ENCODE data around the gene SNAP23. TPM values are rescaled to one million over a fixed set of nuclear protein-coding genes. Genes with fewer than 3 reads are reported as not detected.
A peak's percentile ranks its signal among the peaks of the same experiment; 100 is the strongest.

The SNAP23 gene
- total RNA-seq (2022) (92.2 and 97.5 TPM in 2 replicates), Bru-seq, nascent RNA (percentile 77 among the genes with signal in this experiment), BruChase-seq, experiment 1, labeled RNA remaining after a 2-hour chase (percentile 86 among the genes with signal in this experiment), BruChase-seq, experiment 2, labeled RNA remaining after a 6-hour chase (percentile 91 among the genes with signal in this experiment)
- long read RNA-seq, transcript SNAP23-201 (8 exons, 2,687 nt), result major isoform, 164 of 228 reads
- long read RNA-seq, transcript SNAP23-202 (7 exons, 2,480 nt), result minor isoform, 23 of 228 reads
- long read RNA-seq, partial matches to known transcripts, result 6 of 228 reads
- long read RNA-seq, other reads (novel, unspliced or antisense), result 32 of 228 reads

DNA sequence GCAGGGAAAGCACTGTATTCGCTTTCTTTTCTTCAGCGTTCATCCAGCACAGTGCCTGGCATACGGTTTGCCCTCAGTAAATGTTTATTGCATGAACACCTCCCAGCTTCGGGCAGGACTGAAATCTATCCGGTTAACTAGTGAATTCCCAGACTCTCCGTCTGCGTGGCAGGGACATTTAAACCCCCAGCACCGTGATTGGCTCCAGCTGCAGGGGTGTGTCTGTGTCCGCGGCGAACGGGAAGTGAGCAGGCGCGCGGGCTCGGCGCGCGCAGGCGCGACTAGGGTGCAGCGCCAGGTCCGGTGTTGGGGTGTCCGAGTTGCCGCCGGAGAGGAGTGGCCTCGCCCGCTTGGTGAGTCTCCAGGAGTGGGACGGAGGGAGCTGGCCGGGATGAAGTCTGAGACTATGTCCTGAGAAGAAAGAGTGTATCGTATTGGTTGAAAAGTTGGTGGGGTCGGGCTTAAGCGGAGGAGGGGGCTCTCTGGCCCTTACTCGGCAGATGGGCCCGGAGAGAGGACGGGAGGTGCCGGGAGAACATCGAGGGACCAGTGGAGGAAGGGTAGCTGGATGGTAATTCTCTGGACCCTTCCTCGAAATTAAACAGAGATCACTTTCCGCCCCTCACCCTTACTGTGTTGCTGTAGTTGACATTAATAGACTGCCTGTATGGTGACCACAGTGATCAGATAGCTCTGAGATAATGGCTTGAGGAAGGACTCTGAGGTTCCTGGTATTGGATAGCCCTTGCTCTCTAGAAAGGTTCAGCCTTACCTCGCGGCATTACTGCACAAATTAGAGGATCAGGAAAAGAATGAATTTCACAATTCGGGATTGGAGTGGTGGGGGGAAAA is at the start of gene SNAP23:
Gene SNAP23, plus strand, starts transcription at position 274 of the 852 bp plus-strand sequence. CDS start 16,213 bp downstream, outside the sequence.
- DNase-seq, result peak; percentile 92 to 93
- Mint-ChIP-seq H3K27ac (ENCODE audit: unreplicated experiment) (peak within 1 kb of the TSS; percentile 72), H3K27me3 (ENCODE audit: insufficient read depth, unreplicated experiment) (no peaks in the 10 kb centered on the region), H3K4me3 (ENCODE audit: unreplicated experiment) (peak within 1 kb of the TSS; percentile 84), H3K9me3 (ENCODE audit: unreplicated experiment) (no peaks in the 10 kb centered on the region), H3K4me1 (ENCODE audit: low read depth, unreplicated experiment) (peaks cover 42% of the 10 kb centered on the region), H3K36me3 (ENCODE audit: insufficient read depth, unreplicated experiment) (peaks cover 27% of the 10 kb centered on the region)
- Histone ChIP-seq H3K4me1 (peaks cover 42% of the 10 kb centered on the region), H3K4me3 (ENCODE audit: low read depth, low read length) (peak within 1 kb of the TSS; percentile 56), H3K36me3 (ENCODE audit: control insufficient read depth, insufficient read depth, low read length) (no peaks in the 10 kb centered on the region), H3K9me3 (no peaks in the 10 kb centered on the region), H3K27me3 (replicated peaks; ENCODE audit: control insufficient read depth, insufficient read depth, low read length) (no peaks in the 10 kb centered on the region)
- intact Hi-C loops (cut with micrococcal nuclease; ENCODE audit: unreplicated experiment), result loop anchor here (2.0 to 10.0 kb wide), 2 partner anchors 53 to 159 kb away; partner anchors contain the start of genes HAUS2 and LRRC57
- TF ChIP-seq, protein P1, sequence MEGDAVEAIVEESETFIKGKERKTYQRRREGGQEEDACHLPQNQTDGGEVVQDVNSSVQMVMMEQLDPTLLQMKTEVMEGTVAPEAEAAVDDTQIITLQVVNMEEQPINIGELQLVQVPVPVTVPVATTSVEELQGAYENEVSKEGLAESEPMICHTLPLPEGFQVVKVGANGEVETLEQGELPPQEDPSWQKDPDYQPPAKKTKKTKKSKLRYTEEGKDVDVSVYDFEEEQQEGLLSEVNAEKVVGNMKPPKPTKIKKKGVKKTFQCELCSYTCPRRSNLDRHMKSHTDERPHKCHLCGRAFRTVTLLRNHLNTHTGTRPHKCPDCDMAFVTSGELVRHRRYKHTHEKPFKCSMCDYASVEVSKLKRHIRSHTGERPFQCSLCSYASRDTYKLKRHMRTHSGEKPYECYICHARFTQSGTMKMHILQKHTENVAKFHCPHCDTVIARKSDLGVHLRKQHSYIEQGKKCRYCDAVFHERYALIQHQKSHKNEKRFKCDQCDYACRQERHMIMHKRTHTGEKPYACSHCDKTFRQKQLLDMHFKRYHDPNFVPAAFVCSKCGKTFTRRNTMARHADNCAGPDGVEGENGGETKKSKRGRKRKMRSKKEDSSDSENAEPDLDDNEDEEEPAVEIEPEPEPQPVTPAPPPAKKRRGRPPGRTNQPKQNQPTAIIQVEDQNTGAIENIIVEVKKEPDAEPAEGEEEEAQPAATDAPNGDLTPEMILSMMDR (IDR thresholded peaks at IDR 0.05; ENCODE audit: insufficient read depth in 1 of 2, low read depth in 1 of 2, low read length in 1 of 2, severe bottlenecking in 1 of 2, unreplicated experiment in 1 of 2), result no peak
- CTCF ChIA-PET, result interaction anchor here (0.6 to 1.0 kb wide), 2 partner anchors 68 to 411 kb away, joined by 4 to 5 read pairs; no protein-coding TSS in a partner anchor
- TSS peak; percentile 68 for BruUV-seq (replicated peaks)
- POLR2A ChIA-PET, result interaction anchor here (0.5 to 1.0 kb wide), 5 partner anchors 10 to 937 kb away, joined by 3 to 5 read pairs (median 3); partner anchors contain the start of gene TMEM87A

DNA sequence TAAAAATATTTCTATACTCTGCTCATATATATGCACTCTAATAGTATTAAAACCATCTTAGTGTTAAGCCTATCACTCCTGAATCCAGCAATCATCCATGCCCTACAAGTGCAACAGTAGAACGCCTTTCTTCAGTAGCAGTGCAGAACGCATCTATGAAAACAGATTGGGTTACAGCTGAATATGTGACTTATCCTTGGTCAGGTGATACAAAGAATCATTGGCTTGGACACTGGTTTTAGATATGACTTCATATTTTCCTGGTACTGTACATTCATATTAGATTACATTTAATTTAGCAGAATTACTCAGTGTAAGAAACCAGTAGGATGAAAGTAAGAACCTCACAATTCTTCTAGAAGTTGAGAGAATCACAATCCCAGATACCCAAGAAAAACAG is 47.8 kb upstream of the SNAP23 start:
- DNase-seq, result no peak
- intact Hi-C loops (cut with micrococcal nuclease; ENCODE audit: unreplicated experiment), result no loop called here
- POLR2A ChIA-PET, result no interaction called here
- Histone ChIP-seq H3K27me3 (replicated peaks; ENCODE audit: control insufficient read depth, insufficient read depth, low read length) (no peaks in the 10 kb centered on the region), H3K4me3 (ENCODE audit: low read depth, low read length) (no peak overlapping the region), H3K4me1 (no peaks in the 10 kb centered on the region), H3K36me3 (ENCODE audit: control insufficient read depth, insufficient read depth, low read length) (no peaks in the 10 kb centered on the region), H3K9me3 (no peaks in the 10 kb centered on the region)
- CTCF ChIA-PET, result no interaction called here
- H3K27ac Mint-ChIP-seq (ENCODE audit: unreplicated experiment), result no peak overlapping the region
- H3K9me3 Mint-ChIP-seq (ENCODE audit: unreplicated experiment), result no peaks in the 10 kb centered on the region
- TF ChIP-seq, protein P1 (IDR thresholded peaks at IDR 0.05; ENCODE audit: insufficient read depth in 1 of 2, low read depth in 1 of 2, low read length in 1 of 2, severe bottlenecking in 1 of 2, unreplicated experiment in 1 of 2), result no peak
- H3K4me3 Mint-ChIP-seq (ENCODE audit: unreplicated experiment), result no peak overlapping the region
- BruUV-seq (replicated peaks), result no TSS peak
- H3K4me1 Mint-ChIP-seq (ENCODE audit: low read depth, unreplicated experiment), result no peaks in the 10 kb centered on the region
- no peaks in the 10 kb centered on the region for H3K27me3 Mint-ChIP-seq (ENCODE audit: insufficient read depth, unreplicated experiment)
- H3K36me3 Mint-ChIP-seq (ENCODE audit: insufficient read depth, unreplicated experiment), result peaks cover 59% of the 10 kb centered on the region

DNA sequence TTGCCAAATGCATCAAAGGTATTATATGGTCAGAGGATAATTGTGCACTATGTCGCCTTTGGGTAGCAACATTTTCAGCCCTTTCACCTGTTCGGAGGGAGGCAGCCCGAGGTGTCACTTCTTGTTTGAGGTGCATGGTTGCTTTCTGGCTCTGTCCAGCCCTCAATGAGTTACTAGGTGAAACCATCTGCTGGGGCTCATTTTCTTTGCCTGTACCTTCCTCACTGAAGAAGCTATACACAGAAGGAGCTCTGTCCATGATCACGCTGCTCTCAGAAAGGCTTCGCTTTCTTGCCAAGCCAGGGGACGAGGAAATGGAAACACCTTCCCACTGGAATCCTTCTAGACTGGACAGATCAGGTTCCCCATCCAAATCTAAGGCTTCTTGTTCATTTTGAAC is 47.2 kb upstream of the SNAP23 start:
- no TSS peak for BruUV-seq (replicated peaks)
- no peak overlapping the region for H3K4me3 ChIP-seq (ENCODE audit: low read depth, low read length)
- Mint-ChIP-seq H3K27me3 (ENCODE audit: insufficient read depth, unreplicated experiment) (no peaks in the 10 kb centered on the region), H3K27ac (ENCODE audit: unreplicated experiment) (no peak overlapping the region), H3K9me3 (ENCODE audit: unreplicated experiment) (no peaks in the 10 kb centered on the region), H3K4me3 (ENCODE audit: unreplicated experiment) (no peak overlapping the region), H3K36me3 (ENCODE audit: insufficient read depth, unreplicated experiment) (peaks cover 59% of the 10 kb centered on the region), H3K4me1 (ENCODE audit: low read depth, unreplicated experiment) (no peaks in the 10 kb centered on the region)
- no peak for DNase-seq
- CTCF ChIA-PET, result no interaction called here
- intact Hi-C loops (cut with micrococcal nuclease; ENCODE audit: unreplicated experiment), result no loop called here
- no peaks in the 10 kb centered on the region for H3K36me3 ChIP-seq (ENCODE audit: control insufficient read depth, insufficient read depth, low read length)
- no peaks in the 10 kb centered on the region for H3K9me3 ChIP-seq
- TF ChIP-seq, protein P1 (IDR thresholded peaks at IDR 0.05; ENCODE audit: insufficient read depth in 1 of 2, low read depth in 1 of 2, low read length in 1 of 2, severe bottlenecking in 1 of 2, unreplicated experiment in 1 of 2), result no peak
- POLR2A ChIA-PET, result no interaction called here
- H3K27me3 ChIP-seq (replicated peaks; ENCODE audit: control insufficient read depth, insufficient read depth, low read length), result no peaks in the 10 kb centered on the region
- H3K4me1 ChIP-seq, result no peaks in the 10 kb centered on the region

All from Caco-2 (cell line).